Hepatocyte (in vitro differentiated cells): ENCODE results near the gene HOPX.

Experiments used
- CTCF ChIP-seq: fragments of 200-600 bp; sonication (generic); IDR thresholded peaks from 2 replicates; pipeline ENCODE4 v1.5.1; 2016; ENCODE audit warnings: antibody characterized with exemption, mild to moderate bottlenecking; ENCODE audit not compliant: poor library complexity
- EZH2 ChIP-seq: fragments of 200-600 bp; sonication (generic); IDR thresholded peaks from 2 replicates; pipeline ENCODE4 v1.6.1; 2016; ENCODE audit warnings: antibody characterized with exemption, mild to moderate bottlenecking, borderline replicate concordance
- EZH2phosphoT487 ChIP-seq: fragments of 200-600 bp; sonication (generic); IDR thresholded peaks from one replicate; pipeline ENCODE4 v1.6.1; 2018; ENCODE audit warnings: antibody characterized with exemption, mild to moderate bottlenecking, low read depth, moderate library complexity; ENCODE audit not compliant: unreplicated experiment, severe bottlenecking

DNA sequence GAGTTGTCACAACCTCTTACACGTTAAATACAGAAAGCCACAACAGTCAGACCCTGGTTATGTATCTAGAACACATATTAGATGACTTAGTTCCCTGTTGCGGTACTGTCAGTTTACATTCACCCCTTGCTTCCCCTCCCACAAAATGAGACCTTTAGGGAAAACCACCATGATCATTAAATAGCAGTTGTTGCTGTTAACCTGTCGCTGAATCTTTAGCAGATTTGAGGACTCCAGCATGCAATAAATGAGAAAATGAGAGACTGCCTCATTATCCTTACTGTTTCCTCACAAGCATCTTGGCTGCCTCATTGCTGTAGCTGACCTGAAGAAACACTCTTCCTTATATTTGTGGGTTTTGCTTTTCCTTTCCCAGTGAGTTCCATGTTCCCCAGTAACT is 77.8 kb downstream of the HOPX start:
- TF ChIP-seq CTCF (no peak), EZH2 (no peak), EZH2phosphoT487 (no peak)
